Nephron (organoid): ENCODE data around the gene ACP1.
A peak's percentile ranks its signal among the peaks of the same experiment; 100 is the strongest.

Source experiments
- H3K27ac Mint-ChIP-seq, 3 experiments: 2 replicates each; pipeline ENCODE4 v1.8.0; 2020; ENCODE audit warnings: mixed read lengths in 3 of 3, mild to moderate bottlenecking in 2 of 3, moderate library complexity in 1 of 3
- H3K27me3 Mint-ChIP-seq: 2 replicates; pipeline ENCODE4 v1.8.0; 2021; ENCODE audit warnings: low read depth, mild to moderate bottlenecking, moderate library complexity, mixed read lengths
- H3K36me3 Mint-ChIP-seq: 2 replicates; pipeline ENCODE4 v1.8.0; 2020; ENCODE audit warnings: low read depth, mixed read lengths
- H3K4me1 Mint-ChIP-seq: 2 replicates; pipeline ENCODE4 v1.8.0; 2020; ENCODE audit warnings: mixed read lengths
- H3K4me3 Mint-ChIP-seq, 3 experiments: 2 replicates each; pipeline ENCODE4 v1.8.0; 2020; ENCODE audit warnings: mild to moderate bottlenecking in 3 of 3, mixed read lengths in 3 of 3, moderate library complexity in 2 of 3
- H3K9me3 Mint-ChIP-seq: 2 replicates; pipeline ENCODE4 v1.8.0; 2020; ENCODE audit warnings: mixed read lengths
- CTCF ChIP-seq, 3 experiments: fragments of 200-600 bp; sonication (generic); IDR thresholded peaks; one replicate each; pipeline ENCODE4 v1.5.0; 2021; ENCODE audit warnings: antibody characterized with exemption in 3 of 3; ENCODE audit not compliant: unreplicated experiment in 3 of 3

Gene ACP1

GRCh38 chr2:237878-238277, 26.9 kb upstream of the ACP1 start:
- H3K27ac Mint-ChIP-seq = peak overlapping the region; percentile 84 to 92 (median 88)
- H3K9me3 Mint-ChIP-seq = peaks cover 12% of the 10 kb centered on the region
- TF ChIP-seq CTCF (IDR thresholded peaks at IDR 0.05; ENCODE audit: unreplicated experiment in 3 of 3) = no peak
- peaks cover 43% of the 10 kb centered on the region for H3K36me3 Mint-ChIP-seq
- H3K27me3 Mint-ChIP-seq = no peaks in the 10 kb centered on the region
- peak overlapping the region in 1 of 3 experiments; percentile 2 for H3K4me3 Mint-ChIP-seq
- peaks cover 31% of the 10 kb centered on the region for H3K4me1 Mint-ChIP-seq

DNA sequence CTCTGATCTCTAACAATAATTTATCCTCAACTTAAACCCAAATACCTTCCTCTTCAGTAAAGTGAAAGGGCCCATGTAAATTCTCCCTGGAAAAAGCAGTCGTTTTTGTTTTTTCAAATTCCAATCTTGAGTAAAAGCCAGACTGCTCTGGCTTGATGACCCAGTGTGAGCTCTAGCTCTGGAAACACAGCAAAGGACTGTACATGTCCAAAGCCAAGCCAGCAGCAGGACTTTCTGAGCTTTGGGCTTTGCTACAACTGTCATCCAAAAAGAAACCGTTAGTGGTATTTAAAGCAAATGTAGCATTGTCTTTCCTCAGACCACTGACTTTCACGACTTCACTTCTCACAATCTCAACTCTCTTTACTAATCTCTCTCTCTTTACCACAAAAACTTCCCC, 26.3 kb upstream of the ACP1 start:
- Mint-ChIP-seq H3K27me3 (no peaks in the 10 kb centered on the region), H3K9me3 (peaks cover 17% of the 10 kb centered on the region)

GRCh38 chr2:238869-239268, 25.9 kb upstream of the ACP1 start:
- peaks cover 21% of the 10 kb centered on the region for H3K9me3 Mint-ChIP-seq
- no peak overlapping the region for H3K4me3 Mint-ChIP-seq
- H3K36me3 Mint-ChIP-seq = peaks cover 49% of the 10 kb centered on the region
- H3K27me3 Mint-ChIP-seq = no peaks in the 10 kb centered on the region
- H3K4me1 Mint-ChIP-seq = peaks cover 21% of the 10 kb centered on the region
- no peak for TF ChIP-seq CTCF (IDR thresholded peaks at IDR 0.05; ENCODE audit: unreplicated experiment in 3 of 3)
- H3K27ac Mint-ChIP-seq = peak overlapping the region; percentile 84 to 92 (median 88)

More for the DNA sequence above, 26.3 kb upstream of the ACP1 start:
- TF ChIP-seq CTCF (IDR thresholded peaks at IDR 0.05; ENCODE audit: unreplicated experiment in 3 of 3) = no peak
- H3K36me3 Mint-ChIP-seq = peaks cover 45% of the 10 kb centered on the region
- peak overlapping the region; percentile 84 to 92 (median 88) for H3K27ac Mint-ChIP-seq
- peaks cover 25% of the 10 kb centered on the region for H3K4me1 Mint-ChIP-seq
- H3K4me3 Mint-ChIP-seq = peak overlapping the region in 1 of 3 experiments; percentile 2

- no peaks in the 10 kb centered on the region for H3K27me3 Mint-ChIP-seq
- H3K36me3 Mint-ChIP-seq = peaks cover 72% of the 10 kb centered on the region
- no peak for TF ChIP-seq CTCF (IDR thresholded peaks at IDR 0.05; ENCODE audit: unreplicated experiment in 3 of 3)
- H3K27ac Mint-ChIP-seq = no peak overlapping the region
- H3K4me3 Mint-ChIP-seq = no peak overlapping the region
- H3K4me1 Mint-ChIP-seq = peaks cover 9% of the 10 kb centered on the region
- H3K9me3 Mint-ChIP-seq = peaks cover 21% of the 10 kb centered on the region
Observed at GRCh38 chr2:244547-244946, 20.2 kb upstream of the ACP1 start.

- no peak overlapping the region for H3K4me3 Mint-ChIP-seq
- H3K4me1 Mint-ChIP-seq = peaks cover 9% of the 10 kb centered on the region
- H3K36me3 Mint-ChIP-seq = peaks cover 59% of the 10 kb centered on the region
- H3K9me3 Mint-ChIP-seq = peaks cover 13% of the 10 kb centered on the region
- TF ChIP-seq CTCF (IDR thresholded peaks at IDR 0.05; ENCODE audit: unreplicated experiment in 3 of 3) = peak; percentile 35 to 61 (median 44)
- no peaks in the 10 kb centered on the region for H3K27me3 Mint-ChIP-seq
- H3K27ac Mint-ChIP-seq = peak overlapping the region; percentile 47 to 52 (median 47)
Observed at GRCh38 chr2:246489-247144, 18.1 kb upstream of the ACP1 start.

GRCh38 chr2:248724-249123, 16.0 kb upstream of the ACP1 start:
- H3K27me3 Mint-ChIP-seq = no peaks in the 10 kb centered on the region
- no peak overlapping the region for H3K4me3 Mint-ChIP-seq
- peaks cover under 1% of the 10 kb centered on the region for H3K9me3 Mint-ChIP-seq
- H3K27ac Mint-ChIP-seq = no peak overlapping the region
- H3K36me3 Mint-ChIP-seq = peaks cover 44% of the 10 kb centered on the region
- no peak for TF ChIP-seq CTCF (IDR thresholded peaks at IDR 0.05; ENCODE audit: unreplicated experiment in 3 of 3)
- H3K4me1 Mint-ChIP-seq = peaks cover 15% of the 10 kb centered on the region
